ENCODE results near the gene SMIM23.
A peak's percentile ranks its signal among the peaks of the same experiment; 100 is the strongest.

The SMIM23 gene

GRCh38 chr5:171837522-171837921, 51.9 kb downstream of the SMIM23 start:
- ATAC-seq (ENCODE audit: low read depth) (no peak), DNase-seq (ENCODE audit: low spot score) (no peak)
- no peaks in the 10 kb centered on the region for H3K36me3 ChIP-seq (ENCODE audit: low read depth)
- no peak overlapping the region for H3K4me3 ChIP-seq (ENCODE audit: severe bottlenecking)
- no peaks in the 10 kb centered on the region for H3K9me3 ChIP-seq (ENCODE audit: severe bottlenecking)
- H3K27me3 ChIP-seq (ENCODE audit: insufficient read depth, poor library complexity, severe bottlenecking) = no peaks in the 10 kb centered on the region
- TF ChIP-seq, protein P1, sequence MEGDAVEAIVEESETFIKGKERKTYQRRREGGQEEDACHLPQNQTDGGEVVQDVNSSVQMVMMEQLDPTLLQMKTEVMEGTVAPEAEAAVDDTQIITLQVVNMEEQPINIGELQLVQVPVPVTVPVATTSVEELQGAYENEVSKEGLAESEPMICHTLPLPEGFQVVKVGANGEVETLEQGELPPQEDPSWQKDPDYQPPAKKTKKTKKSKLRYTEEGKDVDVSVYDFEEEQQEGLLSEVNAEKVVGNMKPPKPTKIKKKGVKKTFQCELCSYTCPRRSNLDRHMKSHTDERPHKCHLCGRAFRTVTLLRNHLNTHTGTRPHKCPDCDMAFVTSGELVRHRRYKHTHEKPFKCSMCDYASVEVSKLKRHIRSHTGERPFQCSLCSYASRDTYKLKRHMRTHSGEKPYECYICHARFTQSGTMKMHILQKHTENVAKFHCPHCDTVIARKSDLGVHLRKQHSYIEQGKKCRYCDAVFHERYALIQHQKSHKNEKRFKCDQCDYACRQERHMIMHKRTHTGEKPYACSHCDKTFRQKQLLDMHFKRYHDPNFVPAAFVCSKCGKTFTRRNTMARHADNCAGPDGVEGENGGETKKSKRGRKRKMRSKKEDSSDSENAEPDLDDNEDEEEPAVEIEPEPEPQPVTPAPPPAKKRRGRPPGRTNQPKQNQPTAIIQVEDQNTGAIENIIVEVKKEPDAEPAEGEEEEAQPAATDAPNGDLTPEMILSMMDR (IDR thresholded peaks at IDR 0.05; ENCODE audit: poor library complexity, severe bottlenecking) = no peak
- no peak overlapping the region for H3K27ac ChIP-seq (ENCODE audit: poor library complexity, severe bottlenecking)
- no peaks in the 10 kb centered on the region for H3K4me1 ChIP-seq (ENCODE audit: insufficient read depth, poor library complexity, severe bottlenecking)

DNA sequence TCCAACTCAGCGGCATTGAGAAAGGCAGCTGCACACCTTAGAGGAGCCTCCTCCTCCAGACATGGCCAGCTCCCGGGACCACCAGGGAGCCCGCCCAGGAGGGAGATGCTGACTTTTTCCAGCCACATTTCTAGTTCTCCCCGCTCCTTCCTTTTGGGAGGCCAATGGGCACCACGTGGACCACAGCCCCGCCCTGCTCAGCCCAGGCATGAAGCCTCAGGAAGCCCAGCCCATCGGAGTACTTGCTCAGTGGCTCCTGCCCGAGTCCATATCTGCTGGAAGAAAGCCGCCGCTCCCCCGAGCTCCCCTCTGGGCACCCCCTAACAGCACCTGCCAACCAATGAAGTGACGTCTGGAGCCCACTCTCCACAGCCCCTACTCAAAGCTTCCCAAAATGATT, 52.4 kb downstream of the SMIM23 start:
- Histone ChIP-seq H3K36me3 (ENCODE audit: low read depth) (no peaks in the 10 kb centered on the region), H3K27ac (ENCODE audit: poor library complexity, severe bottlenecking) (no peak overlapping the region), H3K27me3 (ENCODE audit: insufficient read depth, poor library complexity, severe bottlenecking) (no peaks in the 10 kb centered on the region), H3K4me1 (ENCODE audit: insufficient read depth, poor library complexity, severe bottlenecking) (no peaks in the 10 kb centered on the region), H3K9me3 (ENCODE audit: severe bottlenecking) (no peaks in the 10 kb centered on the region), H3K4me3 (ENCODE audit: severe bottlenecking) (no peak overlapping the region)
- TF ChIP-seq, protein P1 (IDR thresholded peaks at IDR 0.05; ENCODE audit: poor library complexity, severe bottlenecking) = no peak
- ATAC-seq (ENCODE audit: low read depth) (no peak), DNase-seq (ENCODE audit: low spot score) (no peak)

- ATAC-seq (ENCODE audit: low read depth) (no peak), DNase-seq (ENCODE audit: low spot score) (no peak)
- Histone ChIP-seq H3K27ac (ENCODE audit: poor library complexity, severe bottlenecking) (no peak overlapping the region), H3K4me3 (ENCODE audit: severe bottlenecking) (no peak overlapping the region), H3K9me3 (ENCODE audit: severe bottlenecking) (no peaks in the 10 kb centered on the region), H3K36me3 (ENCODE audit: low read depth) (no peaks in the 10 kb centered on the region), H3K27me3 (ENCODE audit: insufficient read depth, poor library complexity, severe bottlenecking) (no peaks in the 10 kb centered on the region), H3K4me1 (ENCODE audit: insufficient read depth, poor library complexity, severe bottlenecking) (no peaks in the 10 kb centered on the region)
- TF ChIP-seq, protein P1 (IDR thresholded peaks at IDR 0.05; ENCODE audit: poor library complexity, severe bottlenecking) = no peak
Measured at GRCh38 chr5:171839112-171839511, 53.5 kb downstream of the SMIM23 start.

- TF ChIP-seq, protein P1 (IDR thresholded peaks at IDR 0.05; ENCODE audit: poor library complexity, severe bottlenecking) = no peak
- peak; percentile 28; the same call in 1 of the 3 replicates for ATAC-seq (ENCODE audit: low read depth)
- no peaks in the 10 kb centered on the region for H3K27me3 ChIP-seq (ENCODE audit: insufficient read depth, poor library complexity, severe bottlenecking)
- no peaks in the 10 kb centered on the region for H3K9me3 ChIP-seq (ENCODE audit: severe bottlenecking)
- H3K4me1 ChIP-seq (ENCODE audit: insufficient read depth, poor library complexity, severe bottlenecking) = no peaks in the 10 kb centered on the region
- no peaks in the 10 kb centered on the region for H3K36me3 ChIP-seq (ENCODE audit: low read depth)
- DNase-seq (ENCODE audit: low spot score) = no peak
- H3K4me3 ChIP-seq (ENCODE audit: severe bottlenecking) = no peak overlapping the region
- H3K27ac ChIP-seq (ENCODE audit: poor library complexity, severe bottlenecking) = no peak overlapping the region
Measured at GRCh38 chr5:171840066-171840465, 54.4 kb downstream of the SMIM23 start.
